ENCODE results near the gene FBXO38. TPM values are rescaled to one million over a fixed set of nuclear protein-coding genes. Genes with fewer than 3 reads are reported as not detected.

Gene FBXO38
- total and polyA plus RNA-seq, 2 of the 4 experiments (the other 2 are of a cell fraction), result 14.9 to 70.1 TPM

DNA sequence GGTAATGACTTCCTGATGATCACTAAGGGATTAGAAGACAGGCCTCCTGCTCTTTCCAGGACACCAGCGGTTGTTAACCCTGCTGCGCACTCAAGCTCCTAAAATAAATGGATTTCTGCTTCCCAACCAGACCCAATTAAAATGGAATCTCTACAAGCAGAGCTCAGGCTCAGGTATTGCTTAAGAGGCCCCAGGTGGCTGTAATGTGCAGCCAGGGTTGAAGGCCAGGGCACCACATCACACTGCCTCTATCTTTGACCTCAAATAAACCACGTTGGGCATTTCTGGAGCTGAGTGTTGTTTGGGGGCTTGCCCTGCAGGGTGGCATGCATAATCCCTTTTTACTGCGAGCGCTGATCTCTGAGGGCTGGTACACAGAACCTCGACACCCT lies 108.0 kb downstream of the FBXO38 start:
- no TSS peak for BruUV-seq (replicated peaks)
- H2BK5ac ChIP-seq (ENCODE audit: low read depth, low read length, poor library complexity, severe bottlenecking), result no peak overlapping the region
- intact Hi-C loops (cut with micrococcal nuclease) (no loop called here), dilution Hi-C loops (cut with HindIII; ENCODE audit: low sequenced_read_pairs, unreplicated experiment) (no loop called here), in situ Hi-C loops (cut with MboI; ENCODE audit: low sequenced_read_pairs) (no loop called here)
- no peak overlapping the region for H3K18ac ChIP-seq (ENCODE audit: low read depth, low read length)
- CTCF ChIA-PET, result no interaction called here
- H3K4me2 ChIP-seq (ENCODE audit: low read depth, low read length), result no peak overlapping the region
- H3K4me3 ChIP-seq (ENCODE audit: insufficient read depth, low read depth, low read length), result no peak overlapping the region
- H2BK120ac ChIP-seq (ENCODE audit: low read depth, low read length), result no peak overlapping the region
- H2AK9ac ChIP-seq (replicated peaks; ENCODE audit: low read depth, low read length, poor library complexity), result no peak overlapping the region
- no peaks in the 10 kb centered on the region for H3K79me1 ChIP-seq (ENCODE audit: low read depth in 1 of 2, low read length in 2 of 2)
- no peak overlapping the region for H3K9ac ChIP-seq (ENCODE audit: low read depth, low read length)
- H3K23ac ChIP-seq (ENCODE audit: low read depth, low read length), result no peak overlapping the region
- H4K20me1 ChIP-seq (ENCODE audit: insufficient read depth, low read length), result no peaks in the 10 kb centered on the region
- H3K9me1 ChIP-seq (ENCODE audit: insufficient read depth, low read length), result no peaks in the 10 kb centered on the region
- H3K9me3 ChIP-seq (ENCODE audit: control insufficient read depth, insufficient read depth, low read length), result no peaks in the 10 kb centered on the region
- no peak overlapping the region for H3K56ac ChIP-seq (ENCODE audit: extremely low read depth, insufficient read depth, low read length)
- H2BK15ac ChIP-seq (ENCODE audit: low read depth, low read length), result no peak overlapping the region
- no peaks in the 10 kb centered on the region for H3K36me3 ChIP-seq (ENCODE audit: control insufficient read depth, insufficient read depth, low read length)
- H2BK20ac ChIP-seq (ENCODE audit: low read depth, low read length), result no peak overlapping the region
- H4K91ac ChIP-seq (ENCODE audit: insufficient read depth, low read depth, low read length), result no peak overlapping the region
- peaks cover 7% of the 10 kb centered on the region; the same call in 1 of the 2 replicates for H3K27me3 ChIP-seq (ENCODE audit: control insufficient read depth, insufficient read depth, low read length)
- POLR2A ChIA-PET (ENCODE audit: unreplicated experiment), result no interaction called here
- no peak for ATAC-seq (ENCODE audit: low read depth)
- no peak overlapping the region for H4K8ac ChIP-seq (ENCODE audit: low read depth in 2 of 2, low read length in 2 of 2)
- no peak overlapping the region for H3K27ac ChIP-seq (ENCODE audit: insufficient read depth, low read length)
- H3K14ac ChIP-seq (replicated peaks; ENCODE audit: low read depth, low read length), result no peak overlapping the region
- no peak for DNase-seq
- H3K4ac ChIP-seq (ENCODE audit: low read depth, low read length), result no peak overlapping the region
- no peaks in the 10 kb centered on the region for H3K4me1 ChIP-seq (ENCODE audit: control insufficient read depth, insufficient read depth, low read length)
- H2AFZ ChIP-seq (replicated peaks; ENCODE audit: low read length, poor library complexity), result no peak overlapping the region
- TF ChIP-seq CTCF (conservative IDR thresholded peaks at IDR 0.05; ENCODE audit: low read depth, low read length) (no peak), RAD21 (IDR thresholded peaks at IDR 0.05; ENCODE audit: low read length) (no peak), ELK1 (IDR thresholded peaks at IDR 0.05; ENCODE audit: borderline replicate concordance, low read depth, low read length) (no peak), POLR2A (IDR thresholded peaks at IDR 0.05; ENCODE audit: low read depth, low read length) (no peak), CEBPB (IDR thresholded peaks at IDR 0.05; ENCODE audit: low read depth, low read length) (no peak), RCOR1 (IDR thresholded peaks at IDR 0.05; ENCODE audit: insufficient replicate concordance, low read length) (no peak), BHLHE40 (IDR thresholded peaks at IDR 0.05; ENCODE audit: low read depth, low read length) (no peak), CHD1 (IDR thresholded peaks at IDR 0.05; ENCODE audit: low read depth, low read length) (no peak), MAZ (IDR thresholded peaks at IDR 0.05; ENCODE audit: borderline replicate concordance, low read depth, low read length) (no peak), MXI1 (IDR thresholded peaks at IDR 0.05; ENCODE audit: borderline replicate concordance, low read depth, low read length) (no peak), FOS (IDR thresholded peaks at IDR 0.05; ENCODE audit: low read depth, low read length) (no peak), MAFK (IDR thresholded peaks at IDR 0.05; ENCODE audit: low read depth, low read length) (no peak), SMC3 (IDR thresholded peaks at IDR 0.05; ENCODE audit: low read depth, low read length) (no peak)
- TF ChIP-seq, protein P1, sequence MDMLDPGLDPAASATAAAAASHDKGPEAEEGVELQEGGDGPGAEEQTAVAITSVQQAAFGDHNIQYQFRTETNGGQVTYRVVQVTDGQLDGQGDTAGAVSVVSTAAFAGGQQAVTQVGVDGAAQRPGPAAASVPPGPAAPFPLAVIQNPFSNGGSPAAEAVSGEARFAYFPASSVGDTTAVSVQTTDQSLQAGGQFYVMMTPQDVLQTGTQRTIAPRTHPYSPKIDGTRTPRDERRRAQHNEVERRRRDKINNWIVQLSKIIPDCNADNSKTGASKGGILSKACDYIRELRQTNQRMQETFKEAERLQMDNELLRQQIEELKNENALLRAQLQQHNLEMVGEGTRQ (IDR thresholded peaks at IDR 0.05; ENCODE audit: low read depth, low read length), result no peak
- H2AK5ac ChIP-seq (ENCODE audit: low read depth, low read length), result no peak overlapping the region
- 80% methylated on average over 1 of the region's 6 CpGs; no CpG with 5 or more reads in 1 of the 2 experiments for WGBS, 2 experiments (ENCODE audit: extremely low coverage in 2 of 2, insufficient read length in 1 of 2)
- H4K5ac ChIP-seq (ENCODE audit: low read depth, low read length), result no peak overlapping the region

All from IMR-90 (cell line).